GM18502 (cell line): ENCODE results near the gene MED12L.

Experiments used
- ATAC-seq: cut with Tn5 transposase; IDR thresholded peaks from one replicate; pipeline ENCODE4 v1.9.1; 2021; ENCODE audit warnings: mild to moderate bottlenecking; ENCODE audit not compliant: unreplicated experiment, poor library complexity

MED12L gene

DNA sequence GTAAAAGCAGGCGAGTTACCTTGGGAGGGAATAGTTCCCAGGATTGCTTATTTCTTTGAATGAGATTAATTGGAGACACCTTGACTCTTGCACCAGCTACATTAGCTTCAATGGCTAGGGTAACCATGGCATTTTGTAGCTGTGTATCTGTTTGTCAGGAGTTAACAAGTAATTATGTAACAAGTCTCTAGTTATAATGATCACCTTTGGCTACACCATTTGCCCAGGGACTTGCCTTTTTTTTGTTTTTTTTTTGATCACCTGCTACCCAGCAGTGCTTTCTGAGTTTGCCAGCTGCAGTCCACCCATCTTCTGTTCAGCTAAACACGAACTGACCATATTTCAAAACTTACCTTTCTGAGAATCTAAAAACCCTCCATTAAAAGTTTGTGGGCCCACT lies 2.2 kb downstream of the MED12L start:
- no peak for ATAC-seq

DNA sequence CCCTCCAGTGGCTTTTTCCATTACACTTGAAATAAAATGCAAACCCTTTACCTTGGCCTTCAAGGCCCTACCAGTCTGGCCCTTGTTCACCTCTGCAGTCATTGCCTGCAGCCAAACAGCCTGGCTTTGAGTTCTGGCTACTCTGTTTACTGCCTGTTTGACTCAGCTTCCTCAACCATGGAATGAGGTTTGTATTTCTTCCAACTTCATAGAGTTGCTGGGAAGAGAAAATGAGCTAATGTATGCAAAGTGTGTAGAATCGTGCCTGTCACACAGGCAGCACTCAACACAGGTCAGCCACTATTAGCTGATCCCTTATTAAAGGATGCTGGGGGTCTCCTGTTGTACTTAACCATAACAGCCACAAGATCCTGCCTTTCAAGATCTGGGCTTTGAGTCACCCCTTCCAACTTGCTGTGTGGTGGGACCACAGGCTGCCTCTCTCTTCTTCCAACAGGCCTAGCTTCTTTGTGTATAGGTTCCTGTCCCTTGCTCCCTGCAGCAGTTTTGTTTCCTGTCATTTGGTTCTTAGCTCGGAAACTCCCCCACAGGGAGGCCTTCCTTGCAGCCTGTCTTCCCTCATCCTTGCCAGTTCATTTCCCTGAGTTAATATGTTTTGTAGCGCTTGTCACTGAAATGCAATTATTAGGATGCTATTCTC lies 6.4 kb downstream of the MED12L start:
- ATAC-seq: no peak

- no peak for ATAC-seq
Observed at GRCh38 chr3:151093148-151093547, 7.7 kb downstream of the MED12L start.

GRCh38 chr3:151093905-151094304 lies 8.4 kb downstream of the MED12L start:
- ATAC-seq: peak; percentile 81

DNA sequence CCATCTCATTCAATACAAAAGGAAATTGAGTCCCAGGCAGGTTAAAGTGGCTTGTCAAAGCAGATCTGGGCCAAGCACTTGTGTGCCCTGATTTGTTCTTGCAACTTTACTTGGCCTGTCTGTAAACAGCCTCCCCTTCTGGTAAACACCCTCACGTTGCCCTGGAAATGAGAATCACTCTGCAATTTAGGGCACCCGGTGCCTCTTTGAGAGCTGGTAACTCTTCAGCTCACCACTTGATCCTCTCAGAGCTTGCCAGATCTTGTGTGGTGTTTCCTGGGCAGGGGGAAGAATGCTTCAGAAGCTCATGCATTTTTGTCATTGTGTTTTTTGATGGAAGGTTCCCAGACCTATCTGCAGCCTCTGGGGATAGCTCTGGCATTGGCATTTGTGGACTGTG lies 11.3 kb downstream of the MED12L start:
- ATAC-seq: no peak

DNA sequence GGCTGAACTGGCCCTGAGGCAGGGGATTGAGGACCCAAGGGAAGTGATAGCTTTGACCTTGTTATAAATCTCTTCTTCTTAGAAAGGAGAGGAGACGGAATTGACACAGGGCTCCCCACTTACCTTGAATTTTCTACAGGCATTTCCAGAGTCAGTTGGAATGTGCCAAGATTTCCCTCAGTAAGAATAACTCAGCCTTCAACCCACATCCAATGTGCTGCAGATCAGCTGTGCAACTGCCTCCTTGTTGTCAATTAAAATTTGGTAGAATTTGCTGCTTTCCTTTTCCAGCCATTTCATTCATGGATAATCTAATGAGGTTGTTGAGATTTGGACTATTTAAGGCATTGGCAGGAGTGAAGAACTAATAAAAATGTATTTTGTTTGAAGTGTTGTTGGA lies 14.6 kb downstream of the MED12L start:
- no peak for ATAC-seq

GRCh38 chr3:151101270-151101969 lies 16.0 kb downstream of the MED12L start:
- no peak for ATAC-seq

DNA sequence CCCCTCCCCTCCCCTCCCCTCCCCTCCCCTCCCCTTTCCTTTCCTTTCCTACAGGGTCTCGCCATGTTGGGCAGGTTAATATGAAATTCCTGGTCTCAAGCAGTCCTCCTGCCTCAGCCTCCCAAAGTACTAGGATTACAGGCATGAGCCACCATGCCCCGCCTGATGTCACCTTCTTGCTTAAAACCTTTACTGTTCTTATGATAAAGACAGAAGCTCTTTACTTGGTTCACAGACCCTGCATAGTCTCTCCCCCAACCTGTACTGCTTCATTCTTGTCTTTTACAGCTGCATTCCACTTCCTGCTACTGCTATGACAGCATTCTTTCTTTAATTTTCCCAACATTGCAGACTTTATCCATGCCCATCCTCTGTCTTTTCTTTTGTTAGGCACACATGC lies 20.8 kb downstream of the MED12L start:
- ATAC-seq: no peak

DNA sequence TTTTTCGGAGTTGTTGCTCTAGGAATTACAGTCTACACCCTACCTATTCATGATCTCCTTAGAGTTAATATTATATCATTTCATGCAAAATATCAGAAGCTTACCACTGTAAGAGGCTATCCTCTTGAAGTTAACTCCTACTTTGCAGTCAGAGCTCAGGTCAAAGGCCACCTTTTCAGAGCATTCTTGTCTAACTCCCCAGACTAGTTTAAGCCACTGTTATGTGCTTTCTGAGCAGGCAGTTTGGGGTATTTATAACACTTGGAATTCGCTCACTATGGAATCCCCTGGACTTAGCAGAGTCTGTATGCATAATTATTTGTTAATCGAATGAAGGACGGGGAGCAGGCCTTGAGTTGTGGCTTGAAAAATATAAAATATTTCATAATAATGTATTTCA lies 21.7 kb downstream of the MED12L start:
- ATAC-seq: no peak

GRCh38 chr3:151107701-151108100 lies 22.2 kb downstream of the MED12L start:
- no peak for ATAC-seq

- no peak for ATAC-seq
Observed at GRCh38 chr3:151109286-151109800, 23.9 kb downstream of the MED12L start.

DNA sequence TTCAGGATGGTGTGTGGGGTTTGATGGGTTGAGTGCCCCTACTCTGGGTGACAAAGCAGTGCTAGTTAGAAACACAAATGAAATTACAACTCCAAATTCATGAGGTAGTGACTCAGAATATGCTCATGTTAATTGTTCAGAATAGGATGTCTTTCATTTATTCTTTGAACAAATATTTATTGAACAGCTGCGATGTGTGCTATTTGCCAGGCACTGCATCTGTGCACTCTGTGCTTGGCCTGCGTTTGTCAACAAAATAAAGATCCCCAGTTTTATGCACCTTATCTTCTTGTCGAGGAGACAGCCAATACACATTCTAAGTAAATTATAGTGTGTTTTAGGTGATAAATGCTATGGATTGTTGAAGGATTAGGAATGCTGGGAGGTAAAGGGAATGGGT lies 27.3 kb downstream of the MED12L start:
- ATAC-seq: no peak

GRCh38 chr3:151113343-151113742 lies 27.9 kb downstream of the MED12L start:
- no peak for ATAC-seq

DNA sequence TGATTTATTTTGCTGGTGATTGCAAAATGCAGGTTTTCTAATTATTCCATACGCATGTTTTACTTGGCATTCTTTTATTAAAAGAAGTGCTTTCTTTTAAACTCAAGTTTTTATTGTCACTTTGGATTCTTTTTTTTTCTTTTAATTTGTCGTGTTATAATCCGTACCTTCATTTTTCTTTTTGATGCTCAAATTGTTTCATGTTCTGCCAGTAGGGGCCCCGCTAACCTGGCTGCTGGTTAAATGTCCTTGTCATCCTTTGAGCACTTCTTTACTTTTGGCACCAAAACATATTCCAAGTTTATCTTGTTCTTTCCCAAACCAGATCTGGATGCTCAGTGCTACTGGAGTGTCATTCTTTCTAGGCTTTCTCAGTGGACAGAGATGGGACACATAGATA lies 31.6 kb downstream of the MED12L start:
- ATAC-seq: no peak

GRCh38 chr3:151119188-151119587 lies 33.7 kb downstream of the MED12L start:
- no peak for ATAC-seq

DNA sequence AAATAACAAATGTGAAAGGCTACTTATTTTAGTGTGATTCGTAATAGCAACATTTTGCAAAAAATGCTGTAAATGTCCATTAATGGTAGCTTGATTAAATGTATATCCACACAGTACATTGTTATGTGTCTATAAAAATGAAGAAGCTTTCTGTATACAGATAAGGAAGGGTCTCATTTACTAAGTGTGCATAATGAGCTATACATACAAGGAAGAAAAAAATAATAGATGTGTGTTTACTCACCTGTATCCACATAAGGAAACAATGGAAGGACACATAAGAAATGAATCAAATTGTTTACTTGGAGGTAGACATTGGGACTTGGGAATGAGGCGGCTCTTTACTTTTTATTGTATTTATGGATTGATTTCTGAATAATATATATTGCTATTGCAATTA lies 34.9 kb downstream of the MED12L start:
- no peak for ATAC-seq

- ATAC-seq: no peak
Observed at GRCh38 chr3:151121016-151121415, 35.6 kb downstream of the MED12L start.

GRCh38 chr3:151123827-151124226 lies 38.4 kb downstream of the MED12L start:
- ATAC-seq: no peak

DNA sequence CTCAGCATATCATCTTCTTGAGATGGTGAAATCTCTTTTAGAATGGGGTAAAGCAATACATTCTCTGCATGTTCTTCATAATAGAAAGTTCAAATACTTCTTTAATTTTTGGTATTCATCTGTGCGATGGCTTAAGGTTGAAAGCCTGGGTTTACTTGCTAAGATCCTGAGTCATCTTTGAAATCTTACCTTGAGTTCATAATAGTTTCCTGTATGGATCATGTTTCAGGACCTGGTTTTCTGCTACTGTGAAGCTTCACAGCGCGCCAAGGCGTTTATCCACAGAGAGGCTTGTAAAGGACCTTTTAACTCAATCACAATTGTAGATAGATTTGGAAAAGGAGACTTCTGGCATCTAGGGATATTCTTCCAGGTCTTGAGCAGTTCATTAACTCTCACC lies 39.0 kb downstream of the MED12L start:
- ATAC-seq: no peak

DNA sequence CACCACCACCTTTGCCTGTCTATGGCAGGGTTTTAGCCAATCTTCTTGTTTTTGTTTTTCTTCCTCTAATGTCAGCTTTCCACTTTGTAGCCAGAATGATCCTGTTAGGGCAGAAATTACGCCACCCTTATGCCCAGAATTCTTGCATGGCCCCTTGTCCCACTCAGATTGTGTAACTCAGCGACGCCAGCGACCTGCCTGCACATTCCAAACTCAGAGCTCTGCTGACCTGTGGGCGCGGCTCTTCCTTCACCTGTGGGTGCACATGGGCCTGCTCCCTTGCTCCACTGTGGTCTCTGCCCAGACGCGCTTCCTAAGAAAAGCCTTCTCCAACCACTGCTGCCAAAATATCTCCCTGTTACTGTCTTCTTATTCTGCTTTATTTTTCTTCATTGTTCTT lies 45.0 kb downstream of the MED12L start:
- no peak for ATAC-seq

- no peak for ATAC-seq
Observed at GRCh38 chr3:151133175-151133574, 47.7 kb downstream of the MED12L start.

DNA sequence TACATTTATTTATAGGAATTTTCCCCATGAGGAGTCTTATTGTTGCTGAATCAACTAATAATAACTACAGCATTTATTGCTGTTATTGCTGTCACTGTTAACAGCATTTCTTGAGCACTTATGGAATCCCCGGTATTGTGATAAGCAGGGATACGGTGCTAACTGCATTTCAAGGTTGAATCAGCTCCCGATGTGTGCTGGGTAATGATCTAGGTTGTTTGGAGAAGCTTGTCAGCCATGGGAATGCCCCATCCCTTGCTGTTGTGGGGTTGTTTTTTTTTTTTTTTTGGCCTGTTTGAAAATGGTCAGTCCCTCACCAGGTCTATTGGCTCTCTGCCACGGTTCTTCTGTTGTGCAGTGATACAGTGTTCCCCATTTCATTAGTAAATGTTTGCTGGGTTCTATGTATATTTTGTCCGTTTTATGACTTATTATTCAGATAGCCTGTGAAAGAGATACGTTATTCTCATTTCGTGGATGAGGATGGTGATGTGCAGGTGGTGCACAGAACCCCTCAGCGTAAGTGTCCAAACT lies 48.5 kb downstream of the MED12L start:
- no peak for ATAC-seq
